ENCODE results near the gene PDPN. TPM values are rescaled to one million over a fixed set of nuclear protein-coding genes. Genes with fewer than 3 reads are reported as not detected.

The PDPN gene
- total RNA-seq, result not detected

GRCh38 chr1:13583595-13583965 is at the start of gene PDPN:
Gene PDPN, plus strand, starts transcription at chr1:13583832. Its CDS starts 202 bp downstream, at chr1:13584034.
- CTCF ChIA-PET, result no interaction called here
- H3K36me3 Mint-ChIP-seq (ENCODE audit: low read depth), result no peaks in the 10 kb centered on the region
- H3K4me3 Mint-ChIP-seq, result no peak within 1 kb of the TSS
- no peaks in the 10 kb centered on the region for H3K4me1 Mint-ChIP-seq
- no peak within 1 kb of the TSS for H3K27ac Mint-ChIP-seq
- POLR2A ChIA-PET, result no interaction called here
- H3K9me3 Mint-ChIP-seq, result no peaks in the 10 kb centered on the region
- no peak for DNase-seq
- peaks cover 49% of the 10 kb centered on the region for H3K27me3 Mint-ChIP-seq

GRCh38 chr1:13535227-13535626 is 48.4 kb upstream of the PDPN start:
- no peaks in the 10 kb centered on the region for H3K4me1 Mint-ChIP-seq
- no peak for DNase-seq
- ChIA-PET POLR2A (no interaction called here), CTCF (no interaction called here)
- H3K36me3 Mint-ChIP-seq (ENCODE audit: low read depth), result no peaks in the 10 kb centered on the region
- no peak overlapping the region for H3K4me3 Mint-ChIP-seq
- H3K27me3 Mint-ChIP-seq, result no peaks in the 10 kb centered on the region
- no peak overlapping the region for H3K27ac Mint-ChIP-seq
- no peaks in the 10 kb centered on the region for H3K9me3 Mint-ChIP-seq

GRCh38 chr1:13536571-13536970 is 47.1 kb upstream of the PDPN start:
- no peaks in the 10 kb centered on the region for H3K36me3 Mint-ChIP-seq (ENCODE audit: low read depth)
- H3K9me3 Mint-ChIP-seq, result no peaks in the 10 kb centered on the region
- no peak overlapping the region for H3K4me3 Mint-ChIP-seq
- CTCF ChIA-PET, result no interaction called here
- H3K27ac Mint-ChIP-seq, result no peak overlapping the region
- POLR2A ChIA-PET, result no interaction called here
- DNase-seq, result no peak
- H3K27me3 Mint-ChIP-seq, result no peaks in the 10 kb centered on the region
- H3K4me1 Mint-ChIP-seq, result no peaks in the 10 kb centered on the region

- POLR2A ChIA-PET, result no interaction called here
- no peak overlapping the region for H3K27ac Mint-ChIP-seq
- no peaks in the 10 kb centered on the region for H3K9me3 Mint-ChIP-seq
- CTCF ChIA-PET, result no interaction called here
- no peaks in the 10 kb centered on the region for H3K27me3 Mint-ChIP-seq
- H3K4me3 Mint-ChIP-seq, result no peak overlapping the region
- H3K36me3 Mint-ChIP-seq (ENCODE audit: low read depth), result no peaks in the 10 kb centered on the region
- H3K4me1 Mint-ChIP-seq, result no peaks in the 10 kb centered on the region
- no peak for DNase-seq
These were observed 44.8 kb upstream of the PDPN start for GRCh38 chr1:13538832-13539231.

GRCh38 chr1:13539683-13540082 is 43.9 kb upstream of the PDPN start:
- DNase-seq, result no peak
- Mint-ChIP-seq H3K27me3 (no peaks in the 10 kb centered on the region), H3K4me1 (no peaks in the 10 kb centered on the region), H3K27ac (no peak overlapping the region), H3K4me3 (no peak overlapping the region), H3K36me3 (ENCODE audit: low read depth) (no peaks in the 10 kb centered on the region), H3K9me3 (no peaks in the 10 kb centered on the region)
- ChIA-PET CTCF (no interaction called here), POLR2A (no interaction called here)

- DNase-seq, result no peak
- ChIA-PET CTCF (no interaction called here), POLR2A (no interaction called here)
- Mint-ChIP-seq H3K36me3 (ENCODE audit: low read depth) (no peaks in the 10 kb centered on the region), H3K27me3 (no peaks in the 10 kb centered on the region), H3K4me1 (no peaks in the 10 kb centered on the region), H3K9me3 (no peaks in the 10 kb centered on the region), H3K4me3 (no peak overlapping the region), H3K27ac (no peak overlapping the region)
These were observed 42.8 kb upstream of the PDPN start for GRCh38 chr1:13540866-13541265.

GRCh38 chr1:13541435-13542215 is 42.0 kb upstream of the PDPN start:
- Mint-ChIP-seq H3K27me3 (no peaks in the 10 kb centered on the region), H3K4me3 (no peak overlapping the region), H3K36me3 (ENCODE audit: low read depth) (no peaks in the 10 kb centered on the region), H3K4me1 (no peaks in the 10 kb centered on the region), H3K9me3 (no peaks in the 10 kb centered on the region), H3K27ac (no peak overlapping the region)
- POLR2A ChIA-PET, result no interaction called here
- CTCF ChIA-PET, result no interaction called here
- DNase-seq, result no peak

- no peaks in the 10 kb centered on the region for H3K36me3 Mint-ChIP-seq (ENCODE audit: low read depth)
- ChIA-PET CTCF (interaction anchor here (0.6 kb wide), 1 partner anchor 214 kb away, joined by 3 read pairs; no protein-coding TSS in a partner anchor), POLR2A (no interaction called here)
- H3K27me3 Mint-ChIP-seq, result no peaks in the 10 kb centered on the region
- H3K27ac Mint-ChIP-seq, result no peak overlapping the region
- H3K9me3 Mint-ChIP-seq, result no peaks in the 10 kb centered on the region
- no peaks in the 10 kb centered on the region for H3K4me1 Mint-ChIP-seq
- DNase-seq, result no peak
- no peak overlapping the region for H3K4me3 Mint-ChIP-seq
These were observed 40.0 kb upstream of the PDPN start for GRCh38 chr1:13543451-13544220.

GRCh38 chr1:13544221-13544556 is 39.4 kb upstream of the PDPN start:
- ChIA-PET CTCF (interaction anchor here (0.6 kb wide), 1 partner anchor 214 kb away, joined by 3 read pairs; no protein-coding TSS in a partner anchor), POLR2A (no interaction called here)
- Mint-ChIP-seq H3K27ac (no peak overlapping the region), H3K9me3 (no peaks in the 10 kb centered on the region), H3K27me3 (no peaks in the 10 kb centered on the region), H3K4me3 (no peak overlapping the region), H3K36me3 (ENCODE audit: low read depth) (no peaks in the 10 kb centered on the region), H3K4me1 (no peaks in the 10 kb centered on the region)
- DNase-seq, result no peak

- Mint-ChIP-seq H3K4me3 (no peak overlapping the region), H3K27me3 (no peaks in the 10 kb centered on the region), H3K4me1 (no peaks in the 10 kb centered on the region), H3K9me3 (no peaks in the 10 kb centered on the region), H3K36me3 (ENCODE audit: low read depth) (no peaks in the 10 kb centered on the region), H3K27ac (no peak overlapping the region)
- DNase-seq, result no peak
- POLR2A ChIA-PET, result no interaction called here
- CTCF ChIA-PET, result no interaction called here
These were observed 36.8 kb upstream of the PDPN start for GRCh38 chr1:13546791-13547190.

- POLR2A ChIA-PET, result no interaction called here
- Mint-ChIP-seq H3K27me3 (no peaks in the 10 kb centered on the region), H3K27ac (no peak overlapping the region), H3K4me3 (no peak overlapping the region), H3K4me1 (no peaks in the 10 kb centered on the region), H3K9me3 (no peaks in the 10 kb centered on the region), H3K36me3 (ENCODE audit: low read depth) (no peaks in the 10 kb centered on the region)
- CTCF ChIA-PET, result no interaction called here
- no peak for DNase-seq
These were observed 35.4 kb upstream of the PDPN start for GRCh38 chr1:13548281-13548680.

GRCh38 chr1:13549021-13549420 is 34.6 kb upstream of the PDPN start:
- no peak overlapping the region for H3K4me3 Mint-ChIP-seq
- no peaks in the 10 kb centered on the region for H3K36me3 Mint-ChIP-seq (ENCODE audit: low read depth)
- H3K27me3 Mint-ChIP-seq, result no peaks in the 10 kb centered on the region
- H3K27ac Mint-ChIP-seq, result no peak overlapping the region
- POLR2A ChIA-PET, result no interaction called here
- CTCF ChIA-PET, result no interaction called here
- no peaks in the 10 kb centered on the region for H3K4me1 Mint-ChIP-seq
- DNase-seq, result no peak
- H3K9me3 Mint-ChIP-seq, result no peaks in the 10 kb centered on the region

GRCh38 chr1:13549521-13549920 is 34.1 kb upstream of the PDPN start:
- no peaks in the 10 kb centered on the region for H3K27me3 Mint-ChIP-seq
- H3K36me3 Mint-ChIP-seq (ENCODE audit: low read depth), result no peaks in the 10 kb centered on the region
- no peak overlapping the region for H3K4me3 Mint-ChIP-seq
- DNase-seq, result no peak
- ChIA-PET CTCF (no interaction called here), POLR2A (no interaction called here)
- H3K27ac Mint-ChIP-seq, result no peak overlapping the region
- H3K9me3 Mint-ChIP-seq, result no peaks in the 10 kb centered on the region
- no peaks in the 10 kb centered on the region for H3K4me1 Mint-ChIP-seq

GRCh38 chr1:13550663-13551062 is 33.0 kb upstream of the PDPN start:
- no peaks in the 10 kb centered on the region for H3K9me3 Mint-ChIP-seq
- CTCF ChIA-PET, result no interaction called here

More at GRCh38 chr1:13550663-13551062, 33.0 kb upstream of the PDPN start:
- Mint-ChIP-seq H3K27me3 (no peaks in the 10 kb centered on the region), H3K36me3 (ENCODE audit: low read depth) (no peaks in the 10 kb centered on the region), H3K4me3 (no peak overlapping the region), H3K4me1 (no peaks in the 10 kb centered on the region), H3K27ac (no peak overlapping the region)
- no peak for DNase-seq
- POLR2A ChIA-PET, result no interaction called here

Data from activated CD4-positive, alpha-beta memory T cell treated with anti-CD3 and anti-CD28 coated beads, Interleukin-2, amount 10 ng/mL, durations not matched to agents 7 days and 5 days (primary cell).